H1 (cell line): ENCODE results near the gene TRIOBP. TPM values are rescaled to one million over a fixed set of nuclear protein-coding genes. Genes with fewer than 3 reads are reported as not detected.
A peak's percentile ranks its signal among the peaks of the same experiment; 100 is the strongest.

ENCODE experiments used
- BRCA1 ChIP-seq: IDR thresholded peaks from 2 replicates; pipeline ENCODE4 v1.6.1; 2012; ENCODE audit warnings: low read depth, low read length, improper control_type of control experiment
- CEBPB ChIP-seq: IDR thresholded peaks from 2 replicates; pipeline ENCODE4 v1.6.1; 2012; ENCODE audit warnings: low read depth, low read length
- CHD2 ChIP-seq: IDR thresholded peaks from 2 replicates; pipeline ENCODE4 v1.6.1; 2012; ENCODE audit warnings: low read length, improper control_type of control experiment
- CREB1 ChIP-seq: IDR thresholded peaks from 2 replicates; pipeline ENCODE4 v1.6.1; 2012; ENCODE audit warnings: inconsistent platforms
- CTBP2 ChIP-seq: IDR thresholded peaks from 2 replicates; pipeline ENCODE4 v1.7.0; 2011; ENCODE audit warnings: borderline replicate concordance, mild to moderate bottlenecking, moderate library complexity, mixed read lengths, low read length; ENCODE audit not compliant: insufficient read depth, insufficient read length
- EGR1 ChIP-seq: IDR thresholded peaks from 2 replicates; pipeline ENCODE4 v1.6.1; 2011; ENCODE audit warnings: low read depth, low read length, borderline replicate concordance
- FOSL1 ChIP-seq: IDR thresholded peaks from 2 replicates; pipeline ENCODE4 v1.6.1; 2011; ENCODE audit warnings: mild to moderate bottlenecking, low read depth, low read length, moderate library complexity; ENCODE audit not compliant: insufficient read depth
- HDAC6 ChIP-seq: IDR thresholded peaks from one replicate; pipeline ENCODE4 v1.7.1; 2012; ENCODE audit warnings: low read depth, mild to moderate bottlenecking, inconsistent platforms, low read length, moderate library complexity
- JUND ChIP-seq: IDR thresholded peaks from 2 replicates; pipeline ENCODE4 v1.6.1; 2011; ENCODE audit warnings: mild to moderate bottlenecking, improper control_type of control experiment, low read length
- KDM1A ChIP-seq: fragments of 200-600, 300-600 bp; sonication (generic); IDR thresholded peaks from 2 replicates; pipeline ENCODE4 v1.7.1; 2016; ENCODE audit warnings: mild to moderate bottlenecking, low read length, borderline replicate concordance
- KDM4A ChIP-seq: IDR thresholded peaks from one replicate; pipeline ENCODE4 v1.7.1; 2012; ENCODE audit warnings: low read depth, mild to moderate bottlenecking, moderate library complexity, low read length, inconsistent platforms; ENCODE audit not compliant: severe bottlenecking
- POLR2A ChIP-seq, 2 experiments: IDR thresholded peaks; 1 replicate in 1 of 2; 2 replicates in 1 of 2; pipeline ENCODE4 v1.6.1; 2011; ENCODE audit warnings: low read depth in 2 of 2, low read length in 2 of 2, mild to moderate bottlenecking in 2 of 2; ENCODE audit errors: control extremely low read depth in 1 of 2
- POLR2AphosphoS5 ChIP-seq: IDR thresholded peaks from 2 replicates; pipeline ENCODE4 v1.6.1; 2011; ENCODE audit warnings: low read depth, low read length
- RBBP5 ChIP-seq: IDR thresholded peaks from 2 replicates; pipeline ENCODE4 v1.7.1; 2012; ENCODE audit warnings: low read depth, mild to moderate bottlenecking, inconsistent platforms, low read length, moderate library complexity, borderline replicate concordance
- RNF2 ChIP-seq: fragments of 200-900, 300-1000 bp; sonication (generic); IDR thresholded peaks from 2 replicates; pipeline ENCODE4 v1.7.1; 2016; ENCODE audit warnings: borderline replicate concordance, low read depth, mild to moderate bottlenecking, antibody characterized with exemption, low read length; ENCODE audit not compliant: poor library complexity, severe bottlenecking; ENCODE audit errors: missing control alignments
- SIN3A ChIP-seq, 2 experiments: IDR thresholded peaks in 1 of 2; conservative IDR thresholded peaks in 1 of 2; 2 replicates each; pipeline ENCODE4 v1.6.1; 2011 to 2012; ENCODE audit warnings: low read length in 2 of 2, improper control_type of control experiment in 1 of 2, low read depth in 1 of 2, mild to moderate bottlenecking in 1 of 2
- SIRT6 ChIP-seq: IDR thresholded peaks from one replicate; pipeline ENCODE4 v1.7.1; 2012; ENCODE audit warnings: low read length, inconsistent platforms
- SP2 ChIP-seq: IDR thresholded peaks from 2 replicates; pipeline ENCODE4 v1.6.1; 2012; ENCODE audit warnings: mild to moderate bottlenecking, low read length, inconsistent platforms
- SUZ12 ChIP-seq: fragments of 200-600 bp; sonication (generic); IDR thresholded peaks from 2 replicates; pipeline ENCODE4 v1.6.1; 2012; ENCODE audit warnings: mild to moderate bottlenecking, inconsistent platforms, low read length, moderate library complexity, mixed read lengths
- TCF12 ChIP-seq: IDR thresholded peaks from 2 replicates; pipeline ENCODE4 v1.6.1; 2011; ENCODE audit warnings: low read depth, mild to moderate bottlenecking, low read length
- TEAD4 ChIP-seq: IDR thresholded peaks from 2 replicates; pipeline ENCODE4 v1.6.1; 2012; ENCODE audit warnings: low read depth, low read length, inconsistent platforms, mixed read lengths
- polyA plus RNA-seq, 7 experiments: library from polyadenylated mRNA; depleted of rRNA in 3 of 7; stranded (reverse) in 5 of 7; unstranded in 2 of 7; fragments of >200 nt in 5 of 7; fragments of 200-250 nt in 2 of 7; gene quantifications; 1 replicate in 5 of 7; 2 replicates in 1 of 7; 4 replicates in 1 of 7; pipeline versions ENCODE4 v1.2.1 to v1.2.3, GENCODE V29; 2011 to 2013; ENCODE audit warnings: missing spikeins in 2 of 7, mixed read lengths in 2 of 7
- total RNA-seq: library from RNA; stranded (reverse); fragmentation: NEBNext Ultra II Directional; extraction: Animal tissue kit (Norgen Biotek cat#: 25700); gene quantifications from 2 replicates; pipeline ENCODE4 v1.2.1, GENCODE V29; 2021
- TF ChIP-seq, protein P1 (sequence below): IDR thresholded peaks from 2 replicates; pipeline ENCODE4 v1.6.1; 2011; ENCODE audit warnings: low read depth, mild to moderate bottlenecking, low read length; ENCODE audit not compliant: insufficient read depth
- TF ChIP-seq, protein P2 (sequence below): IDR thresholded peaks from 2 replicates; pipeline ENCODE4 v1.6.1; 2012; ENCODE audit warnings: inconsistent platforms

The TRIOBP gene
- total and polyA plus RNA-seq, 2 of the 8 experiments (the other 6 are each of a cell fraction or from before 2014, with no cell fraction given), result 18.2 to 27.3 TPM

DNA sequence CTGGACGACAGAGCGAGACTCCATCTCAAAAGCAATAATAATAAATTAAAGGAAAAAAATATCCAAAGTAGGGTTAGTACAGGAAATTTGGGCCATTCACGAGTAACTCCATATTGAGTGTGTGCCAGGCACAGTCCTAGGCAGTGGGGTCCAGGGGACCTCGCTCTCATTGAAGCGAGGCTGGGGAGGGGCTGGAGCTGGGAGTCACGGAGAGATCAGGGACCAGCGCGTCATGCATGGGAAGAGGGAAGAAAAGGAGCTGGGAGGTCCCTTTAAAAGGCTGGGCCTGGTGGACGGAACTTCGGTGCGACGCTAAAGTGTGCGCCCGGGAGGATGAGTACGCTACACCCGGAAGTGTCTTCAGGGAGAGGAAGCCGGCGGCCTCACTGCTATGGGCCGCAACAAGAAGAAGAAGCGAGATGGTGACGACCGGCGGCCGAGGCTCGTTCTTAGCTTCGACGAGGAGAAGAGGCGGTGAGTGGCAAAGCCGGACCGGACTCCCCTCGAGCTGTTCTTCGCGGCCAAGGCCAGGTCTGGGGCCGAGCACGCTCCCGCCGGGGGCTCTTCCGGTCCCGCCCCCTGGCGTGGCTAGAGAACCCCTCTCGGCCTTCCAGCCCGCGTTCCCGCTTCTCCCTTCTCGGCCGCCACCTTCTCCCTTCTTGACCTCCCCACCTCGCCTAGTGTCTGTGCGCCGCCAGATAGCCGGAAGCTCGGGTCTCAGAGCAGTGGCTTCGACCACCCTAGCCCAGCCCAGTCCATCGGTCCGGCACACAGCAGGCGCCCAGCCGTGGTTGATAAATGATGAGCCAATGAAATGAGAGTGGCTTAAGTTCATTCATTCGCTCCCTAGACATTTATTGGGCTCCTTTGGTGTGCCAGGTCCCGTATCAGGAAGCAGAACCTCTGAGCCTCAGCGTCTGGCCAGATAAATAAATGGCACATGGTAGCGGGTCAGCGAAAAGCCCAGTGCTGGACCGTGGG, 10.6 kb upstream of the TRIOBP start, which contains the start of gene NOL12 (continued):
- TF ChIP-seq TEAD4 (no peak), HDAC6 (no peak), CREB1 (peak; percentile 86), POLR2AphosphoS5 (peak; percentile 85), SP2 (no peak), SIN3A (conservative IDR thresholded peaks at IDR 0.05 in 1 of 2, IDR thresholded peaks at IDR 0.05 in 1 of 2; ENCODE audit: low read depth in 1 of 2, low read length in 2 of 2) (peak; percentile 59 to 96; a peak in 2 of 4 replicates), CTBP2 (no peak), POLR2A (IDR thresholded peaks at IDR 0.05; ENCODE audit: control extremely low read depth in 1 of 2, low read depth in 2 of 2, low read length in 2 of 2) (peak in 1 of 2 experiments; percentile 88; a peak in 2 of 3 replicates), BRCA1 (no peak), JUND (no peak; the same call in 1 of the 2 replicates), RNF2 (no peak), EGR1 (no peak), CHD2 (0 out of 2 replicates have a peak, but pooled peaks have one; percentile 7), TCF12 (no peak), CEBPB (no peak), SIRT6 (no peak), KDM4A (no peak), RBBP5 (peak; percentile 97), FOSL1 (no peak), KDM1A (0 out of 2 replicates have a peak, but pooled peaks have one; percentile 38), SUZ12 (no peak)
- TF ChIP-seq, protein P1, sequence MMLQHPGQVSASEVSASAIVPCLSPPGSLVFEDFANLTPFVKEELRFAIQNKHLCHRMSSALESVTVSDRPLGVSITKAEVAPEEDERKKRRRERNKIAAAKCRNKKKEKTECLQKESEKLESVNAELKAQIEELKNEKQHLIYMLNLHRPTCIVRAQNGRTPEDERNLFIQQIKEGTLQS, result no peak
- TF ChIP-seq, protein P2, sequence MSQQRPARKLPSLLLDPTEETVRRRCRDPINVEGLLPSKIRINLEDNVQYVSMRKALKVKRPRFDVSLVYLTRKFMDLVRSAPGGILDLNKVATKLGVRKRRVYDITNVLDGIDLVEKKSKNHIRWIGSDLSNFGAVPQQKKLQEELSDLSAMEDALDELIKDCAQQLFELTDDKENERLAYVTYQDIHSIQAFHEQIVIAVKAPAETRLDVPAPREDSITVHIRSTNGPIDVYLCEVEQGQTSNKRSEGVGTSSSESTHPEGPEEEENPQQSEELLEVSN, result peak; percentile 22; the same call in 1 of the 2 replicates
